H1 (cell line): Measurements from ENCODE around the gene FAM163A. TPM values are rescaled to one million over a fixed set of nuclear protein-coding genes. Genes with fewer than 3 reads are reported as not detected.

Experiments used
- CTCF ChIA-PET: fragments of 300-600 bp; sonication (Branson Sonifier 250); formaldehyde crosslinking; loops from one replicate; lab custom pipeline; 2021; ENCODE audit not compliant: partially characterized antibody; lab: Charles Lee
- POLR2A ChIA-PET: fragments of 300-600 bp; sonication (Branson Sonifier 250); formaldehyde crosslinking; loops from one replicate; lab custom pipeline; 2021; ENCODE audit warnings: inconsistent platforms; ENCODE audit not compliant: partially characterized antibody; lab: Charles Lee
- DNase-seq, 2 experiments: peaks; one replicate each; pipeline versions ENCODE4 v3.0.0 to v3.0.0-alpha.2; 2010 to 2022; ENCODE audit warnings: low spot score in 2 of 2, low read depth in 1 of 2, mixed read lengths in 1 of 2
- FAIRE-seq: peaks from 2 replicates; lab custom pipeline; 2011; peaks lifted over from hg19 to GRCh38; lab: Jason Lieb, UNC
- H2AFZ ChIP-seq: 2 replicates; pipeline ENCODE4 v1.8.1; 2012; ENCODE audit warnings: low read length, inconsistent platforms
- H2AK5ac ChIP-seq: 2 replicates; pipeline ENCODE4 v1.6.1; 2013; ENCODE audit warnings: low read depth, low read length
- H2BK120ac ChIP-seq: replicated peaks from 2 replicates; pipeline ENCODE3; 2013; ENCODE audit warnings: low read depth, low read length, inconsistent platforms
- H2BK12ac ChIP-seq: 2 replicates; pipeline ENCODE4 v1.6.1; 2013; ENCODE audit warnings: low read depth, low read length
- H2BK15ac ChIP-seq: 2 replicates; pipeline ENCODE4 v1.6.1; 2013; ENCODE audit warnings: low read length
- H2BK20ac ChIP-seq: 2 replicates; pipeline ENCODE4 v1.6.1; 2013; ENCODE audit warnings: low read length
- H2BK5ac ChIP-seq: 2 replicates; pipeline ENCODE4 v1.6.1; 2013; ENCODE audit warnings: low read depth, low read length
- H3K14ac ChIP-seq: 2 replicates; pipeline ENCODE4 v1.6.1; 2013; ENCODE audit warnings: inconsistent platforms; ENCODE audit not compliant: insufficient read length
- H3K18ac ChIP-seq: 2 replicates; pipeline ENCODE4 v1.6.1; 2013; ENCODE audit warnings: low read length; ENCODE audit errors: extremely low read depth
- H3K23ac ChIP-seq: 2 replicates; pipeline ENCODE4 v1.6.1; 2013; ENCODE audit warnings: inconsistent platforms; ENCODE audit not compliant: insufficient read length
- H3K23me2 ChIP-seq: 2 replicates; pipeline ENCODE4 v1.6.1; 2013; ENCODE audit warnings: low read depth, low read length
- H3K27ac ChIP-seq: 2 replicates; pipeline ENCODE4 v1.6.1; 2011; ENCODE audit warnings: low read depth, low read length, inconsistent platforms
- H3K27me3 ChIP-seq, 4 experiments: replicated peaks in 1 of 4; 1 replicate in 1 of 4; 2 replicates in 3 of 4; pipeline versions ENCODE4 v1.6.1 to v1.8.1; 2011 to 2013; ENCODE audit warnings: low read length in 3 of 4, mild to moderate bottlenecking in 3 of 4, inconsistent platforms in 2 of 4, mixed read lengths in 2 of 4, moderate library complexity in 1 of 4; ENCODE audit not compliant: control insufficient read depth in 3 of 4, insufficient read depth in 3 of 4; ENCODE audit errors: extremely low read depth in 1 of 4
- H3K36me3 ChIP-seq, 4 experiments: 2 replicates each; pipeline versions ENCODE4 v1.6.1 to v1.8.1; 2011 to 2013; ENCODE audit warnings: mild to moderate bottlenecking in 4 of 4, low read length in 3 of 4, moderate library complexity in 2 of 4, control low read depth in 1 of 4, inconsistent platforms in 1 of 4; ENCODE audit not compliant: insufficient read depth in 4 of 4, control insufficient read depth in 2 of 4
- H3K4ac ChIP-seq: replicated peaks from 2 replicates; pipeline ENCODE3; 2013; ENCODE audit warnings: low read length, low read depth, mixed read lengths, inconsistent platforms; ENCODE audit not compliant: insufficient read length
- H3K4me1 ChIP-seq, 4 experiments: replicated peaks in 1 of 4; 1 replicate in 1 of 4; 2 replicates in 3 of 4; pipeline versions ENCODE4 v1.6.1 to v1.8.1; 2011 to 2013; ENCODE audit warnings: low read length in 3 of 4, inconsistent platforms in 2 of 4, mixed read lengths in 1 of 4; ENCODE audit not compliant: insufficient read depth in 4 of 4, control insufficient read depth in 3 of 4
- H3K4me2 ChIP-seq, 2 experiments: 2 replicates each; pipeline versions ENCODE4 v1.6.1 to v1.8.1; 2011 to 2013; ENCODE audit warnings: low read depth in 2 of 2, low read length in 2 of 2, control low read depth in 1 of 2, inconsistent platforms in 1 of 2, mild to moderate bottlenecking in 1 of 2; ENCODE audit not compliant: insufficient read depth in 1 of 2
- H3K4me3 ChIP-seq, 4 experiments: fragments of 200-600, 300-600 bp in 1 of 4; sonication (generic), shearing (Covaris generic), sonication (Bioruptor Twin) in 1 of 4; 2 replicates each; pipeline versions ENCODE4 v1.5.1 to v1.8.1; 2011 to 2016; ENCODE audit warnings: low read length in 4 of 4, low read depth in 3 of 4, control low read depth in 2 of 4, inconsistent platforms in 2 of 4, mild to moderate bottlenecking in 2 of 4, mixed read lengths in 1 of 4, moderate library complexity in 1 of 4; ENCODE audit not compliant: insufficient read depth in 2 of 4; ENCODE audit errors: extremely low read depth in 1 of 4
- H3K56ac ChIP-seq: replicated peaks from 2 replicates; pipeline ENCODE3; 2013; ENCODE audit warnings: low read depth, mild to moderate bottlenecking, mixed read lengths, low read length, inconsistent platforms; ENCODE audit not compliant: insufficient read length
- H3K79me1 ChIP-seq: 2 replicates; pipeline ENCODE4 v1.6.1; 2013; ENCODE audit warnings: low read depth, low read length, control low read depth
- H3K79me2 ChIP-seq, 2 experiments: 2 replicates each; pipeline versions ENCODE4 v1.6.1 to v1.8.1; 2012 to 2013; ENCODE audit warnings: low read length in 2 of 2, mild to moderate bottlenecking in 2 of 2, inconsistent platforms in 1 of 2; ENCODE audit not compliant: insufficient read depth in 2 of 2, control insufficient read depth in 1 of 2
- H3K9ac ChIP-seq, 4 experiments: replicated peaks in 1 of 4; 1 replicate in 1 of 4; 2 replicates in 3 of 4; pipeline versions ENCODE4 v1.6.1 to v1.8.1; 2011 to 2013; ENCODE audit warnings: low read depth in 3 of 4, low read length in 3 of 4, control low read depth in 2 of 4, mild to moderate bottlenecking in 2 of 4, moderate library complexity in 2 of 4, inconsistent platforms in 1 of 4; ENCODE audit errors: extremely low read depth in 1 of 4
- H3K9me3 ChIP-seq, 2 experiments: 2 replicates each; pipeline versions ENCODE4 v1.6.1 to v1.8.1; 2012 to 2013; ENCODE audit warnings: mild to moderate bottlenecking in 2 of 2, moderate library complexity in 2 of 2, control low read depth in 1 of 2, inconsistent platforms in 1 of 2, low read depth in 1 of 2, low read length in 1 of 2, mixed read lengths in 1 of 2; ENCODE audit not compliant: insufficient read depth in 2 of 2
- H4K20me1 ChIP-seq, 2 experiments: replicated peaks in 1 of 2; 2 replicates each; pipeline versions ENCODE3 to v1.8.1; 2011 to 2013; ENCODE audit warnings: inconsistent platforms in 2 of 2, low read length in 2 of 2, mild to moderate bottlenecking in 1 of 2; ENCODE audit not compliant: insufficient read depth in 2 of 2, control insufficient read depth in 1 of 2
- H4K5ac ChIP-seq: 2 replicates; pipeline ENCODE4 v1.6.1; 2013; ENCODE audit warnings: low read length, low read depth, mixed read lengths, inconsistent platforms; ENCODE audit not compliant: insufficient read length
- H4K8ac ChIP-seq: 2 replicates; pipeline ENCODE4 v1.8.0; 2013; ENCODE audit warnings: mild to moderate bottlenecking, moderate library complexity, low read length, inconsistent platforms; ENCODE audit not compliant: insufficient read depth; ENCODE audit errors: extremely low read depth
- H4K91ac ChIP-seq: replicated peaks from 2 replicates; pipeline ENCODE3; 2013; ENCODE audit warnings: low read length, mixed read lengths, inconsistent platforms; ENCODE audit not compliant: insufficient read length
- ATF2 ChIP-seq: IDR thresholded peaks from 2 replicates; pipeline ENCODE4 v1.6.1; 2012; ENCODE audit warnings: low read length, inconsistent platforms
- BRCA1 ChIP-seq: IDR thresholded peaks from 2 replicates; pipeline ENCODE4 v1.6.1; 2012; ENCODE audit warnings: low read depth, low read length, improper control_type of control experiment
- CBX8 ChIP-seq: fragments of 300-800, 300-1000 bp; sonication (generic); IDR thresholded peaks from 2 replicates; pipeline ENCODE4 v1.7.1; 2016; ENCODE audit warnings: low read depth, low read length, borderline replicate concordance
- HDAC2 ChIP-seq, 2 experiments: fragments of 300-600 bp in 1 of 2; sonication (generic) in 1 of 2; IDR thresholded peaks; 2 replicates each; pipeline ENCODE4 v1.6.1; 2011 to 2012; ENCODE audit warnings: low read depth in 2 of 2, low read length in 2 of 2, mild to moderate bottlenecking in 2 of 2, moderate library complexity in 2 of 2, borderline replicate concordance in 1 of 2, inconsistent platforms in 1 of 2
- KDM5A ChIP-seq: fragments of 200-600 bp; IDR thresholded peaks from 2 replicates; pipeline ENCODE4 v1.7.1; 2012; ENCODE audit warnings: mild to moderate bottlenecking, low read length, inconsistent platforms, mixed read lengths
- POLR2A ChIP-seq, 2 experiments: IDR thresholded peaks; 1 replicate in 1 of 2; 2 replicates in 1 of 2; pipeline ENCODE4 v1.6.1; 2011; ENCODE audit warnings: low read depth in 2 of 2, low read length in 2 of 2, mild to moderate bottlenecking in 2 of 2; ENCODE audit errors: control extremely low read depth in 1 of 2
- POU5F1 ChIP-seq: IDR thresholded peaks from 2 replicates; pipeline ENCODE4 v1.6.1; 2011; ENCODE audit warnings: low read depth, mild to moderate bottlenecking, low read length, moderate library complexity
- RXRA ChIP-seq: IDR thresholded peaks from 2 replicates; pipeline ENCODE4 v1.6.1; 2011; ENCODE audit warnings: low read depth, mild to moderate bottlenecking, low read length, moderate library complexity; ENCODE audit not compliant: insufficient read depth
- TEAD4 ChIP-seq: IDR thresholded peaks from 2 replicates; pipeline ENCODE4 v1.6.1; 2012; ENCODE audit warnings: low read depth, low read length, inconsistent platforms, mixed read lengths
- USF2 ChIP-seq: IDR thresholded peaks from 2 replicates; pipeline ENCODE4 v1.6.1; 2011; ENCODE audit warnings: low read length, improper control_type of control experiment
- YY1 ChIP-seq: IDR thresholded peaks from 2 replicates; pipeline ENCODE4 v1.6.1; 2011; ENCODE audit warnings: low read depth, mild to moderate bottlenecking, low read length
- WGBS, 2 experiments: shearing (Covaris generic) in 1 of 2; methylation state at CpG; one replicate each; pipeline versions ENCODE4 v1.1.6 to v1.1.7; 2013 to 2015; ENCODE audit warnings: low lambda C conversion rate in 2 of 2, mixed read lengths in 2 of 2, inconsistent platforms in 1 of 2, low coverage in 1 of 2, missing lambda C conversion rate in 1 of 2; ENCODE audit not compliant: insufficient replicate concordance in 2 of 2, insufficient coverage in 1 of 2, insufficient read length in 1 of 2; ENCODE audit errors: extremely low coverage in 1 of 2, missing lambda C conversion rate in 1 of 2; 5-methylcytosine and 5-hydroxymethylcytosine counted together
- polyA plus RNA-seq, 7 experiments: library from polyadenylated mRNA; depleted of rRNA in 3 of 7; stranded (reverse) in 5 of 7; unstranded in 2 of 7; fragments of >200 nt in 5 of 7; fragments of 200-250 nt in 2 of 7; gene quantifications; 1 replicate in 5 of 7; 2 replicates in 1 of 7; 4 replicates in 1 of 7; pipeline versions ENCODE4 v1.2.1 to v1.2.3, GENCODE V29; 2011 to 2013; ENCODE audit warnings: missing spikeins in 2 of 7, mixed read lengths in 2 of 7
- total RNA-seq: library from RNA; stranded (reverse); fragmentation: NEBNext Ultra II Directional; extraction: Animal tissue kit (Norgen Biotek cat#: 25700); gene quantifications from 2 replicates; pipeline ENCODE4 v1.2.1, GENCODE V29; 2021

Gene FAM163A
- total and polyA plus RNA-seq, 2 of the 8 experiments (the other 6 are each of a cell fraction or from before 2014, with no cell fraction given) = 0.13 to 0.18 TPM

GRCh38 chr1:179754041-179754624 is 11.0 kb downstream of the FAM163A start:
- POLR2A ChIA-PET = no interaction called here
- H2AFZ ChIP-seq = no peak overlapping the region
- no peak overlapping the region for H3K4me3 ChIP-seq
- H3K4me1 ChIP-seq = no peaks in the 10 kb centered on the region
- H4K91ac ChIP-seq = no peak overlapping the region
- no peak overlapping the region for H3K14ac ChIP-seq
- no peak overlapping the region for H3K27ac ChIP-seq
- no peak overlapping the region for H2BK12ac ChIP-seq
- H2BK20ac ChIP-seq = no peak overlapping the region
- no peaks in the 10 kb centered on the region for H4K20me1 ChIP-seq
- no peak overlapping the region for H3K23ac ChIP-seq
- no peak overlapping the region for H2BK5ac ChIP-seq
- H3K27me3 ChIP-seq = no peaks in the 10 kb centered on the region
- no peak overlapping the region for H3K4ac ChIP-seq
- no peak overlapping the region for H3K9ac ChIP-seq
- H3K56ac ChIP-seq = no peak overlapping the region
- peaks cover 5% of the 10 kb centered on the region; the same call in 1 of the 2 replicates for H3K23me2 ChIP-seq
- no peak for DNase-seq
- no peak overlapping the region for H2BK15ac ChIP-seq
- no peak overlapping the region for H3K18ac ChIP-seq
- no peaks in the 10 kb centered on the region for H3K79me2 ChIP-seq
- H3K36me3 ChIP-seq = no peaks in the 10 kb centered on the region
- no peaks in the 10 kb centered on the region for H3K9me3 ChIP-seq
- no peak for FAIRE-seq
- CTCF ChIA-PET = interaction anchor here (0.9 to 1.4 kb wide), 2 partner anchors 56 to 61 kb away, joined by 3 to 5 read pairs; no protein-coding TSS in a partner anchor
- H4K5ac ChIP-seq = no peak overlapping the region
- H2AK5ac ChIP-seq = no peak overlapping the region
- WGBS, 2 experiments = 93% methylated on average over 4 of the region's 4 CpGs; no CpG with 5 or more reads in 1 of the 2 experiments
- no peaks in the 10 kb centered on the region for H3K79me1 ChIP-seq
- H4K8ac ChIP-seq = no peak overlapping the region
- no peak overlapping the region for H3K4me2 ChIP-seq
- no peak overlapping the region for H2BK120ac ChIP-seq
- TF ChIP-seq YY1 (no peak), HDAC2 (IDR thresholded peaks at IDR 0.05; ENCODE audit: borderline replicate concordance in 1 of 2, low read depth in 2 of 2, low read length in 2 of 2) (no peak), RXRA (no peak), KDM5A (no peak), POU5F1 (no peak), USF2 (no peak), CBX8 (no peak), ATF2 (no peak), POLR2A (IDR thresholded peaks at IDR 0.05; ENCODE audit: control extremely low read depth in 1 of 2, low read depth in 2 of 2, low read length in 2 of 2) (no peak), BRCA1 (no peak), TEAD4 (no peak)
